GM12878 (cell line): Measurements from ENCODE around the gene EXOC4.

Experiments
- EP300 ChIP-seq, 2 experiments: fragments of 150-350 bp in 1 of 2; IDR thresholded peaks; 2 replicates each; pipeline ENCODE4 v1.6.1; 2011 to 2012; ENCODE audit warnings: low read depth in 2 of 2, low read length in 2 of 2, borderline replicate concordance in 1 of 2, improper control_type of control experiment in 1 of 2, inconsistent platforms in 1 of 2; ENCODE audit not compliant: control insufficient read depth in 1 of 2
- EZH2 ChIP-seq: IDR thresholded peaks from 2 replicates; pipeline ENCODE4 v1.6.1; 2012; ENCODE audit warnings: low read depth, mild to moderate bottlenecking, control low read depth, inconsistent platforms, low read length, borderline replicate concordance; ENCODE audit not compliant: control insufficient read depth
- JUNB ChIP-seq: IDR thresholded peaks from 2 replicates; pipeline ENCODE4 v1.6.1; 2016; ENCODE audit warnings: antibody characterized with exemption, mild to moderate bottlenecking
- MXI1 ChIP-seq: fragments of 150-350 bp; IDR thresholded peaks from 2 replicates; pipeline ENCODE4 v1.6.1; 2011; ENCODE audit warnings: low read depth, mild to moderate bottlenecking, inconsistent platforms, low read length, improper control_type of control experiment
- MYC ChIP-seq: IDR thresholded peaks from 2 replicates; pipeline ENCODE4 v1.6.1; 2011; ENCODE audit warnings: mild to moderate bottlenecking, low read length, moderate library complexity, inconsistent platforms; ENCODE audit not compliant: insufficient read depth, insufficient replicate concordance, insufficient read length, severe bottlenecking
- POLR2A ChIP-seq: IDR thresholded peaks from 2 replicates; pipeline ENCODE4 v1.6.1; 2011; ENCODE audit warnings: low read depth, mild to moderate bottlenecking, low read length
- RCOR1 ChIP-seq: conservative IDR thresholded peaks from 2 replicates; pipeline ENCODE4 v1.6.1; 2012; ENCODE audit warnings: low read depth, low read length, improper control_type of control experiment
- YY1 ChIP-seq: IDR thresholded peaks from 2 replicates; pipeline ENCODE4 v1.6.1; 2011; ENCODE audit warnings: low read depth, mild to moderate bottlenecking, low read length
- TF ChIP-seq, protein P1 (sequence below): IDR thresholded peaks from 2 replicates; pipeline ENCODE4 v1.6.1; 2012; ENCODE audit warnings: low read depth, low read length, improper control_type of control experiment

GRCh38 chr7:133602291-133602690, 349.4 kb downstream of the EXOC4 start:
- TF ChIP-seq EZH2 (no peak), MXI1 (no peak), POLR2A (no peak), MYC (no peak), RCOR1 (no peak), JUNB (no peak), YY1 (no peak), EP300 (IDR thresholded peaks at IDR 0.05; ENCODE audit: borderline replicate concordance in 1 of 2, control insufficient read depth in 1 of 2, low read depth in 2 of 2, low read length in 2 of 2) (no peak)
- TF ChIP-seq, protein P1, sequence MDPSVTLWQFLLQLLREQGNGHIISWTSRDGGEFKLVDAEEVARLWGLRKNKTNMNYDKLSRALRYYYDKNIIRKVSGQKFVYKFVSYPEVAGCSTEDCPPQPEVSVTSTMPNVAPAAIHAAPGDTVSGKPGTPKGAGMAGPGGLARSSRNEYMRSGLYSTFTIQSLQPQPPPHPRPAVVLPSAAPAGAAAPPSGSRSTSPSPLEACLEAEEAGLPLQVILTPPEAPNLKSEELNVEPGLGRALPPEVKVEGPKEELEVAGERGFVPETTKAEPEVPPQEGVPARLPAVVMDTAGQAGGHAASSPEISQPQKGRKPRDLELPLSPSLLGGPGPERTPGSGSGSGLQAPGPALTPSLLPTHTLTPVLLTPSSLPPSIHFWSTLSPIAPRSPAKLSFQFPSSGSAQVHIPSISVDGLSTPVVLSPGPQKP = no peak
